SK-N-SH treated with all-trans-retinoic acid at 6 μM for 48 hours (cell line): Measurements from ENCODE around the gene VSTM4.

Experiments
- BACH2 ChIP-seq: fragments of 250-450 bp; sonication (Bioruptor Pico); IDR thresholded peaks from 2 replicates; pipeline ENCODE4 v1.9.0; 2021; ENCODE audit warnings: mild to moderate bottlenecking, borderline replicate concordance
- GLIS3 ChIP-seq: fragments of 250-450 bp; sonication (Bioruptor Pico); IDR thresholded peaks from 2 replicates; pipeline ENCODE4 v1.5.0; 2020; ENCODE audit warnings: mild to moderate bottlenecking, moderate library complexity
- PPARA ChIP-seq: fragments of 250-450 bp; sonication (Bioruptor Pico); IDR thresholded peaks from 2 replicates; pipeline ENCODE4 v1.5.0; 2020; ENCODE audit warnings: mild to moderate bottlenecking, borderline replicate concordance
- RARB ChIP-seq: fragments of 250-450 bp; sonication (Bioruptor Pico); IDR thresholded peaks from 2 replicates; pipeline ENCODE4 v1.8.0; 2021; ENCODE audit warnings: mild to moderate bottlenecking, moderate library complexity
- TOX ChIP-seq: fragments of 250-450 bp; sonication (Bioruptor Pico); IDR thresholded peaks from 2 replicates; pipeline ENCODE4 v1.8.0; 2021; ENCODE audit warnings: mild to moderate bottlenecking, moderate library complexity, borderline replicate concordance
- ZNF8 ChIP-seq: fragments of 450-650 bp; formaldehyde crosslinking; IDR thresholded peaks from 2 replicates; pipeline ENCODE4 v1.5.0; 2020; ENCODE audit warnings: mild to moderate bottlenecking, moderate library complexity
- TF ChIP-seq, protein P1 (sequence below): fragments of 250-450 bp; sonication (Bioruptor Pico); IDR thresholded peaks from 2 replicates; pipeline ENCODE4 v1.5.1; 2020; ENCODE audit warnings: low read depth, mild to moderate bottlenecking, moderate library complexity

- TF ChIP-seq BACH2 = no peak
- TF ChIP-seq TOX (CRISPR knock-in tag) = no peak
- TF ChIP-seq ZNF8 (CRISPR knock-in tag) = no peak
- no peak for TF ChIP-seq PPARA (CRISPR knock-in tag)
- TF ChIP-seq GLIS3 (CRISPR knock-in tag) = no peak
- TF ChIP-seq RARB (CRISPR knock-in tag) = no peak
- TF ChIP-seq, protein P1, sequence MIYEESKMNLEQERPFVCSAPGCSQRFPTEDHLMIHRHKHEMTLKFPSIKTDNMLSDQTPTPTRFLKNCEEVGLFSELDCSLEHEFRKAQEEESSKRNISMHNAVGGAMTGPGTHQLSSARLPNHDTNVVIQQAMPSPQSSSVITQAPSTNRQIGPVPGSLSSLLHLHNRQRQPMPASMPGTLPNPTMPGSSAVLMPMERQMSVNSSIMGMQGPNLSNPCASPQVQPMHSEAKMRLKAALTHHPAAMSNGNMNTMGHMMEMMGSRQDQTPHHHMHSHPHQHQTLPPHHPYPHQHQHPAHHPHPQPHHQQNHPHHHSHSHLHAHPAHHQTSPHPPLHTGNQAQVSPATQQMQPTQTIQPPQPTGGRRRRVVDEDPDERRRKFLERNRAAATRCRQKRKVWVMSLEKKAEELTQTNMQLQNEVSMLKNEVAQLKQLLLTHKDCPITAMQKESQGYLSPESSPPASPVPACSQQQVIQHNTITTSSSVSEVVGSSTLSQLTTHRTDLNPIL (CRISPR knock-in tag) = no peak
These were observed 60.6 kb downstream of the VSTM4 start for GRCh38 chr10:49054753-49055152.
